Left ventricle myocardium inferior (tissue), 1 donor: Measurements from ENCODE around the gene MAPK11. TPM values are rescaled to one million over a fixed set of nuclear protein-coding genes. Genes with fewer than 3 reads are reported as not detected.

ENCODE experiments used
- DNase-seq: peaks from one replicate; pipeline ENCODE4 v3.0.0-alpha.2; 2020
- H3K27ac ChIP-seq: fragments of 200-600 bp; replicated peaks from 2 replicates; pipeline ENCODE4 v1.8.0; 2021
- H3K27me3 ChIP-seq: fragments of 200-600 bp; 2 replicates; pipeline ENCODE4 v1.8.0; 2021; ENCODE audit warnings: low read depth
- H3K36me3 ChIP-seq: fragments of 200-600 bp; 2 replicates; pipeline ENCODE4 v1.8.0; 2021
- H3K4me1 ChIP-seq: fragments of 200-600 bp; 2 replicates; pipeline ENCODE4 v1.8.0; 2021
- H3K4me3 ChIP-seq: fragments of 200-600 bp; 2 replicates; pipeline ENCODE4 v1.8.0; 2021; ENCODE audit warnings: mild to moderate bottlenecking, moderate library complexity
- H3K9me3 ChIP-seq: fragments of 200-600 bp; replicated peaks from 2 replicates; pipeline ENCODE4 v1.8.0; 2021
- CTCF ChIP-seq: fragments of 200-600 bp; IDR thresholded peaks from 2 replicates; pipeline ENCODE4 v1.8.0; 2021; ENCODE audit warnings: antibody characterized with exemption, mild to moderate bottlenecking, borderline replicate concordance
- intact Hi-C: fragments of 100-400 bp; cut with micrococcal nuclease; formaldehyde crosslinking; loops from one replicate; pipeline ENCODE4 v1.11.0; 2022
- total RNA-seq: library from RNA; stranded (reverse); fragmentation: NEBNext Ultra II Directional; extraction: Animal tissue kit (Norgen Biotek cat#: 25700); gene quantifications from one replicate; pipeline ENCODE4 v1.2.1, GENCODE V29; 2021
- donor health status: DM: no; HTN: yes; CAD: no; lungs with severe emphysema.

MAPK11 gene
- total RNA-seq, 1 donor from 2014 or later = 7.8 TPM

- peaks cover 100% of the 10 kb centered on the region for H3K4me1 ChIP-seq
- peak overlapping the region; percentile 60 for H3K4me3 ChIP-seq
Observed at GRCh38 chr22:50300620-50301257, 30.6 kb upstream of the MAPK11 start.

GRCh38 chr22:50299785-50300619 is 29.8 kb upstream of the MAPK11 start:
- H3K4me3 ChIP-seq = peak overlapping the region; percentile 60
- peak; percentile 49 for DNase-seq
- H3K27ac ChIP-seq = peak overlapping the region; percentile 95

More at GRCh38 chr22:50300620-50301257, 30.6 kb upstream of the MAPK11 start:
- no peaks in the 10 kb centered on the region for H3K9me3 ChIP-seq
- TF ChIP-seq CTCF = no peak
- DNase-seq = no peak
- peak overlapping the region; percentile 95 for H3K27ac ChIP-seq
- intact Hi-C loops = no loop called here
- H3K27me3 ChIP-seq = no peaks in the 10 kb centered on the region
- H3K36me3 ChIP-seq = no peaks in the 10 kb centered on the region

GRCh38 chr22:50298937-50299784 is 29.0 kb upstream of the MAPK11 start:
- Histone ChIP-seq H3K4me3 (peak overlapping the region; percentile 60), H3K4me1 (peaks cover 99% of the 10 kb centered on the region), H3K36me3 (no peaks in the 10 kb centered on the region), H3K9me3 (no peaks in the 10 kb centered on the region), H3K27me3 (no peaks in the 10 kb centered on the region), H3K27ac (peak overlapping the region; percentile 95)
- TF ChIP-seq CTCF = peak; percentile 37
- intact Hi-C loops = no loop called here
- DNase-seq = peak; percentile 51

More at GRCh38 chr22:50299785-50300619, 29.8 kb upstream of the MAPK11 start:
- H3K27me3 ChIP-seq = no peaks in the 10 kb centered on the region
- intact Hi-C loops = no loop called here
- H3K9me3 ChIP-seq = no peaks in the 10 kb centered on the region
- H3K36me3 ChIP-seq = no peaks in the 10 kb centered on the region
- H3K4me1 ChIP-seq = peaks cover 99% of the 10 kb centered on the region
- no peak for TF ChIP-seq CTCF

- Histone ChIP-seq H3K4me1 (peaks cover 99% of the 10 kb centered on the region), H3K9me3 (no peaks in the 10 kb centered on the region), H3K27me3 (no peaks in the 10 kb centered on the region), H3K4me3 (no peak overlapping the region), H3K27ac (peak overlapping the region; percentile 95), H3K36me3 (no peaks in the 10 kb centered on the region)
- TF ChIP-seq CTCF = no peak
- no peak for DNase-seq
- intact Hi-C loops = no loop called here
Observed at GRCh38 chr22:50298266-50298637, 28.1 kb upstream of the MAPK11 start.

GRCh38 chr22:50297510-50298265 is 27.5 kb upstream of the MAPK11 start:
- TF ChIP-seq CTCF = no peak
- intact Hi-C loops = no loop called here
- no peak overlapping the region for H3K4me3 ChIP-seq
- H3K27ac ChIP-seq = peak overlapping the region; percentile 95
- H3K27me3 ChIP-seq = no peaks in the 10 kb centered on the region
- H3K4me1 ChIP-seq = peaks cover 99% of the 10 kb centered on the region
- no peaks in the 10 kb centered on the region for H3K36me3 ChIP-seq
- no peaks in the 10 kb centered on the region for H3K9me3 ChIP-seq
- no peak for DNase-seq
